BLaER1 treated with 17β-estradiol and CSF1 and Interleukin-3, amounts not matched to agents 10 nM and 100 nM (cell line): ENCODE measurements around the gene ZER1.
"Not testable (repeated sequence)": the region's sequence is repeated elsewhere in the genome, so short reads cannot be mapped to it uniquely, and the experiment has no call there.

ENCODE experiments used
- H3K27ac ChIP-seq, 11 experiments: shearing (Covaris generic); formaldehyde crosslinking; 2 replicates each; pipeline ENCODE4 v1.8.1; 2022
- H3K27me3 ChIP-seq, 11 experiments: shearing (Covaris generic); formaldehyde crosslinking; 2 replicates each; pipeline ENCODE4 v1.8.1; 2022
- H3K36me3 ChIP-seq, 11 experiments: shearing (Covaris generic); formaldehyde crosslinking; 2 replicates each; pipeline ENCODE4 v1.8.1; 2022
- H3K4me1 ChIP-seq, 10 experiments: shearing (Covaris generic); formaldehyde crosslinking; 2 replicates each; pipeline ENCODE4 v1.8.1; 2022
- H3K4me2 ChIP-seq, 11 experiments: shearing (Covaris generic); formaldehyde crosslinking; 2 replicates each; pipeline ENCODE4 v1.8.1; 2022
- H3K4me3 ChIP-seq, 10 experiments: shearing (Covaris generic); formaldehyde crosslinking; 2 replicates each; pipeline ENCODE4 v1.8.1; 2022
- H3K9ac ChIP-seq, 11 experiments: shearing (Covaris generic); formaldehyde crosslinking; 2 replicates each; pipeline ENCODE4 v1.8.1; 2022
- H3K9me3 ChIP-seq, 11 experiments: shearing (Covaris generic); formaldehyde crosslinking; replicated peaks in 1 of 11; 2 replicates each; pipeline ENCODE4 v1.8.1; 2022
- H4K20me1 ChIP-seq, 11 experiments: shearing (Covaris generic); formaldehyde crosslinking; 2 replicates each; pipeline ENCODE4 v1.8.1; 2022
- Cebpa-rat ChIP-seq, 11 experiments: shearing (Covaris generic); IDR thresholded peaks; 2 replicates each; pipeline ENCODE4 v1.8.1; 2022

Gene ZER1

DNA sequence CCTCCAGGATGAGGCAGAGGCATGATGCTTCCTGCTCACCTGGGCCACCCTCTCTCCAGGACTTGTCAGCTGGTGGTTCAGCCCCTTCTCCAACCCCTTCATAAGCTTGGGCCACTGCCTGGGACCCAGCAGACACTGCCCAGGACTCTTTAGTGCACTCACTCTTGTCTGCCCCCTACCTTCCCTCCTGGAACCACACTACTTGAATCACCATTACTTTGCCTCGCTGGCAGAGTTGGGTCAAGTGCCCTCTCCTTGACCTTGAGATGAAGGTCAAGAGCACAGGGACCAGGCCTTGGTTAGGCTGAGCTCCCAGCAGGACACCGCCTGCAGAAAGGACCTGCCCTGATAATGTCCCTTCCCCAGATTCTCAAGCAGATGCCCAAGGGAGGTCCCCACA, 38.1 kb upstream of the ZER1 start:
- Histone ChIP-seq H3K9me3 (no peaks in the 10 kb centered on the region), H3K9ac (no peak overlapping the region), H3K27ac (no peak overlapping the region), H3K4me1 (peaks cover 0 to 6% (median 0%) of the 10 kb centered on the region in 10 experiments; a peak in 3 of 20 replicates), H3K4me3 (no peak overlapping the region), H4K20me1 (peaks cover 0 to 36% (median 0%) of the 10 kb centered on the region in 11 experiments; a peak in 4 of 22 replicates), H3K36me3 (peaks cover 44 to 57% (median 52%) of the 10 kb centered on the region in 11 experiments), H3K27me3 (no peaks in the 10 kb centered on the region), H3K4me2 (no peak overlapping the region)
- no peak for TF ChIP-seq Cebpa-rat (IDR thresholded peaks at IDR 0.05)

DNA sequence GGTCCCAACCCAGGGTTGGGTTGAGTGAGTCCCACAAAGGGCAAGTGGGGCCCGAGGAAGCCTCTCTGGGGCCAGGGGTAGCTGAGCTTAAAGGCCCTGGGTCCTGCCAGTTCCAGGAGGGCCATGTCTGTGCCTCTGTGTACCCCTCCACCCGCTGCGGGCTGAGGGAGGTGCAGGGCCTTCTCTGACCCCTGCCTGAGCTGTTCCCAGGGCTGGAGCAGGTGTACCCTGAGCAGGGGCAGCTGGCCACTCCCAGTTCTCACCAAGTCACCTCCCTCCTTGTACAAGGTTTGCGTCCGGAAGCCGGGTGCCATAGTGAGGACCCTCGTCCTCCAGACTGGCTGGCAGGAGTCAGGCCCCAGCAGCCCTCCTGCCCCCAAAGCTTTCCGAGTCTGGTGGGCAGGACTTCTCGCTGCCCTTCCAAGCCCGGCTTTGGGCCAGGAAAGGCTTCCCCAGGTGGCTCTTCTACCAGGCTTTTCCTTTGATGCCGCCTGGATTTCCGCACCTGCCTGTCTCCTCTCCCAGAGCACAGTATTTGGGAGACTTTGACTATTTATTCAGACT, 37.4 kb upstream of the ZER1 start:
- Histone ChIP-seq H3K27ac (no peak overlapping the region), H3K36me3 (peaks cover 50 to 65% (median 58%) of the 10 kb centered on the region in 11 experiments), H3K4me1 (peaks cover 0 to 6% (median 0%) of the 10 kb centered on the region in 10 experiments; a peak in 3 of 20 replicates), H3K27me3 (no peaks in the 10 kb centered on the region), H3K9me3 (no peaks in the 10 kb centered on the region), H3K4me3 (no peak overlapping the region), H3K4me2 (no peak overlapping the region), H4K20me1 (peaks cover 0 to 36% (median 0%) of the 10 kb centered on the region in 11 experiments; a peak in 4 of 22 replicates), H3K9ac (no peak overlapping the region)
- TF ChIP-seq Cebpa-rat (IDR thresholded peaks at IDR 0.05): no peak

DNA sequence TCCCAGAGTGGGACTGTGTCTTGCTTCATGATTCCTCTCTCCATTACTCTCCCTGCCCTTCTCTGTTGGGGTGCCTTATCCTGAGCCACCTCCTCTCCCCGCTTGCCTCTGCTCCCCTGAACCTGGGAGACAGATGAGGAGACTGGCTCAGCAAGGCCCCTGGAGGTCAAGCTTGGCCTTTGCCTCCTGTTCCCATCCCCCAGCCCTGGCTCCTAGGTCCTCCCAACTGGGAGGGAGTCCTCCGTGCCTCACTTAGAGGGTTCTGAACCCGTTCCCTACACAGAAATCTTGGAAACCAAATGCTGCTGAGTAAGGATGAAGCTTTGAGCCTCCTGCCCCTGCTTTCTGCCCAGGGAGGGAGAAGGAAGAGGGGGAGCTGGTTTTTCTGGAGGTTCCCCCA, 36.8 kb upstream of the ZER1 start:
- Histone ChIP-seq H3K9ac (no peak overlapping the region), H3K4me2 (no peak overlapping the region), H3K4me3 (no peak overlapping the region), H3K27me3 (no peaks in the 10 kb centered on the region), H3K36me3 (peaks cover 55 to 70% (median 64%) of the 10 kb centered on the region in 11 experiments), H3K4me1 (peaks cover 0 to 6% (median 0%) of the 10 kb centered on the region in 10 experiments; a peak in 3 of 20 replicates), H3K9me3 (no peaks in the 10 kb centered on the region), H3K27ac (0 out of 22 replicates have a peak overlapping the region, but pooled peaks of 1 of the 11 experiments have one; percentile 10), H4K20me1 (peaks cover 0 to 38% (median 0%) of the 10 kb centered on the region in 11 experiments; a peak in 4 of 22 replicates)
- no peak for TF ChIP-seq Cebpa-rat (IDR thresholded peaks at IDR 0.05)

DNA sequence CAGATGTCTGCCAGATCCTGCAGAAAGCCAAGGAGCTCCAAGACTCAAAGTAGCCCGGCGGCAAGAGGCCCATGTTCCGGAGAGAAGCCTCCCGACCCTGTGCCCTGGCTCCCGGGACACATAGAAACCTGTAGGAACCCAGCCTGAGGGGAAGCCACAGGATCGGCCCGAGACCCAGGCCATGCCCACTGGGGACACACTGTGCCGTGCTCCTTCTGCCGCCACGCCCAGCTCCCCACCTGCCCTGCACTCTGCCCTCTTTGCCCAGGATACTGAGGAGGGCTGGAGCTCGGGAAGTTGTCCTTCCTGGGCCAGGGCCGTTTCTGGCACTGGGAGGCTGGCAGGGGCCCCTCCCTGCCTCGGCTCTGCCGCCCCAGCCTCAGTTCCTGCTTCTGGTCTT, 36.1 kb upstream of the ZER1 start:
- Histone ChIP-seq H3K36me3 (peaks cover 62 to 77% (median 71%) of the 10 kb centered on the region in 11 experiments), H4K20me1 (peaks cover 0 to 46% (median 0%) of the 10 kb centered on the region in 11 experiments; a peak in 5 of 22 replicates)
- no peak for TF ChIP-seq Cebpa-rat (IDR thresholded peaks at IDR 0.05)

DNA sequence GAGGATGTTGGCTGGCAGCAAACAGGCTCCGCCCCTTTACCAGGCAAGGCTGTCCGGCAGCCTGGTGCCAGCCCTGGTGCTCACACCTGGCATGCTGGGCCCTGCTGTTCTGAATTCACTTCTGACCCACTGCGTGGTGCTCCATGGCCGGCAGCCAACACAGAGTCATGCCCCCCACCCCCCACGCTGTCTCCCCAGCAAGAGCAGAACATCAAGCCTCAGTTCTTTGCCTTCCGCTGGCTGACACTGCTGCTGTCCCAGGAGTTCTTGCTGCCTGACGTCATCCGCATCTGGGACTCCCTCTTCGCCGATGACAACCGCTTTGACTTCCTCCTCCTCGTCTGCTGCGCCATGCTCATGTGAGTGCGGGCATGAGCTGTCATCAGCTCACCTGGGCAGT, 33.9 kb upstream of the ZER1 start:
- Histone ChIP-seq H3K27me3 (no peaks in the 10 kb centered on the region), H3K4me1 (peaks cover 0 to 6% (median 0%) of the 10 kb centered on the region in 10 experiments; a peak in 2 of 20 replicates), H3K36me3 (peaks cover 76 to 95% (median 86%) of the 10 kb centered on the region in 11 experiments), H3K4me2 (no peak overlapping the region), H3K4me3 (no peak overlapping the region), H3K9ac (0 out of 22 replicates have a peak overlapping the region, but pooled peaks of 1 of the 11 experiments have one; percentile 13), H4K20me1 (peaks cover 0 to 48% (median 0%) of the 10 kb centered on the region in 11 experiments; a peak in 5 of 22 replicates), H3K9me3 (no peaks in the 10 kb centered on the region), H3K27ac (no peak overlapping the region)
- no peak for TF ChIP-seq Cebpa-rat (IDR thresholded peaks at IDR 0.05)

More for the DNA sequence above, 36.1 kb upstream of the ZER1 start:
- Histone ChIP-seq H3K9ac (no peak overlapping the region), H3K9me3 (no peaks in the 10 kb centered on the region), H3K27me3 (no peaks in the 10 kb centered on the region), H3K27ac (no peak overlapping the region), H3K4me3 (no peak overlapping the region), H3K4me1 (peaks cover 0 to 6% (median 0%) of the 10 kb centered on the region in 10 experiments; a peak in 3 of 20 replicates), H3K4me2 (no peak overlapping the region)

DNA sequence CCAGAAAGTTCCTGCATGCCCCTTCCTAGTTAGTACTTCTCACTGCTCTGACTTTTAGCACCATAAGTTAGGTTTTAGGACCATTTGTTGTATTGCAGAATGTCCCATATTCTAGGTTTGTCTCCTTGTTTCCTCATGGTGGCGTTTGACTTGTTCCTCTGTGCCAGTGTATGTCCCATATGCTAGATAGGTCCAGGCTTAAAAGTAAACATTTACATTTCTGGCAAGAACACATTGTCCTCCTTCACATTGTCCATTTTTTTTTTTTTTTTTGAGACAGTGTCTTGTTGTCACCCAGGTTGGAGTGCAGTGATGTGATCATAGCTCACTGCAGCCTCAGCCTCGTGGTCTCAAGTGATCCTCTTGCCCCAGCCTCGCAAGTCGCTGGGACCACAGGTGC, 30.8 kb upstream of the ZER1 start:
- H3K27me3 ChIP-seq: no peaks in the 10 kb centered on the region
- H4K20me1 ChIP-seq: peaks cover 0 to 35% (median 0%) of the 10 kb centered on the region in 11 experiments; a peak in 7 of 22 replicates
- H3K27ac ChIP-seq: no peak overlapping the region
- no peak overlapping the region for H3K4me2 ChIP-seq
- peaks cover 0 to 6% (median 0%) of the 10 kb centered on the region in 10 experiments; a peak in 2 of 20 replicates for H3K4me1 ChIP-seq
- no peaks in the 10 kb centered on the region for H3K9me3 ChIP-seq
- H3K9ac ChIP-seq: no peak overlapping the region
- peaks cover 88 to 98% (median 92%) of the 10 kb centered on the region in 11 experiments for H3K36me3 ChIP-seq
- no peak overlapping the region for H3K4me3 ChIP-seq
- no peak for TF ChIP-seq Cebpa-rat (IDR thresholded peaks at IDR 0.05)

DNA sequence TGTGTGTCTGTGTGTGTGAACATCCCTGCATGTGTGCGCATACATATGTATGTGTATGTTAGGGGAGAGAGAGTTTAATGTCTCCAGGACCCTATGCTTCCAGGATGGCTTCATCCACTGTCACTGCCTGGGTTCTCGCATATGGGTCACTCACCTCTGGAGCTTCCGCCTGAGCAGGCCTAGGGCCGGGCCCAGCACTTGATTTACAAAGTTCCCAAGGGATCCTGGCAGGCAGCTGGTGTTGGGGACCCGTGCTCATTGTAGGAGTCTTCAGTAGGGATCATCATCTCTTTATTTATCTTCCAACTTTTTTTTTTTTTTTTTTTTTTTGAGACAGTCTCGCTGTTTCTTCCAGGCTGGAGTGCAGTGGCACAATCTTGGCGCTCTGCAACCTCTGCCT, 28.3 kb upstream of the ZER1 start:
- H3K27ac ChIP-seq: no peak overlapping the region
- H3K4me3 ChIP-seq: no peak overlapping the region
- no peak overlapping the region for H3K4me2 ChIP-seq
- no peak overlapping the region for H3K9ac ChIP-seq
- no peaks in the 10 kb centered on the region for H3K27me3 ChIP-seq
- H3K4me1 ChIP-seq: peaks cover 0 to 2% (median 0%) of the 10 kb centered on the region in 10 experiments; a peak in 2 of 20 replicates
- peaks cover 0 to 22% (median 0%) of the 10 kb centered on the region in 11 experiments; a peak in 5 of 22 replicates for H4K20me1 ChIP-seq
- no peak for TF ChIP-seq Cebpa-rat (IDR thresholded peaks at IDR 0.05)
- peaks cover 83 to 96% (median 89%) of the 10 kb centered on the region in 11 experiments for H3K36me3 ChIP-seq
- H3K9me3 ChIP-seq: no peaks in the 10 kb centered on the region

DNA sequence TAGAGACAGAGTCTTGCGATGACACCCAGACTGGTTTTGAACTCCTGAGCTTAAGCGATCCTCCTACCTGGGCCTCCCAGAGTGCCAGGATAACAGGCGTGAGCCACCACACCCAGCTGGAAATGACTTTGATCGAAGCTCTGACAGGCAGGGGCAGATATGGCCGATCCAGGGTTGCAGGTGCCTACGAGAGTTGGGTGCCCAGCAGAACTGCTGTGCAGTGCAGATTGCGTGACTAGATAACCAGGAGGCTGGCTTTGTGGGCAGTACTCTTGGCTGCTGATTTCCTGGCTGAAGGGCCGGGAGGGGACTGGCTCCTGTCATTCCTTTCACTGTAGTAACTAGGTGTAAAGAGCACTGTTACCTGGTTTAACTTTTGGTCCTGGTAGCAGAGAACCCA, 27.2 kb upstream of the ZER1 start:
- no peaks in the 10 kb centered on the region for H3K27me3 ChIP-seq
- H3K4me1 ChIP-seq: no peaks in the 10 kb centered on the region
- no peaks in the 10 kb centered on the region for H3K9me3 ChIP-seq
- no peak overlapping the region for H3K9ac ChIP-seq
- H3K27ac ChIP-seq: no peak overlapping the region
- peaks cover 86 to 96% (median 91%) of the 10 kb centered on the region in 11 experiments for H3K36me3 ChIP-seq
- no peak overlapping the region for H3K4me2 ChIP-seq
- H4K20me1 ChIP-seq: peaks cover 0 to 33% (median 7%) of the 10 kb centered on the region in 11 experiments; a peak in 9 of 22 replicates
- TF ChIP-seq Cebpa-rat (IDR thresholded peaks at IDR 0.05): no peak
- no peak overlapping the region for H3K4me3 ChIP-seq

DNA sequence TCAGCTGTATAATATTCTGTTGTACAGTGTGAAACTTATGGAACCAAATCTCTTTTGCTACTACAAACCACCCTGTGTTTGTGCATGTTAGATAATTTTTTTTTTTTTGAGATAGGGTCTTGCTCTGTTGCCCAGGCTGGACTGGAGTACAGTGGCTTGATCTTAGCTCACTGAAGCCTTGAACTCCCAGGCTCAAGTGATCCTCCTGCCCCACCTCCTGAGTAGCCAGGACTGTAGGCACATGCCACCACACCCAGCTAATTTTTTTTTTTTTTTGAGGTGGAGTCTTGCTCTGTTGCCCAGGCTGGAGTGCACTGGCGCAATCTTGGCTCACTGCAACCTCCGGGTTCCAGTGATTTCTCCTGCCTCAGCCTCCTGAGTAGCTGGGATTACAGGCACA, 23.2 kb upstream of the ZER1 start:
- H3K4me3 ChIP-seq, H3K27ac ChIP-seq, H3K27me3 ChIP-seq, H3K9me3 ChIP-seq, H3K9ac ChIP-seq, H3K4me2 ChIP-seq, H3K4me1 ChIP-seq: not testable (repeated sequence)
- Histone ChIP-seq H3K36me3 (peaks cover 92 to 100% (median 95%) of the 10 kb centered on the region in 11 experiments), H4K20me1 (peaks cover 0 to 57% (median 17%) of the 10 kb centered on the region in 11 experiments; a peak in 12 of 22 replicates)
